HG02981 (cell line): ENCODE data around the gene HDLBP.
A peak's percentile ranks its signal among the peaks of the same experiment; 100 is the strongest.

Experiments used
- ATAC-seq: cut with Tn5 transposase; IDR thresholded peaks from one replicate; pipeline ENCODE4 v1.9.1; 2021; ENCODE audit warnings: mild to moderate bottlenecking, moderate library complexity; ENCODE audit not compliant: unreplicated experiment

The HDLBP gene

GRCh38 chr2:241315093-241315878 lies at the start of gene HDLBP:
TSS of gene HDLBP (minus strand) at chr2:241315672. CDS start at chr2:241266869, 48,803 bp downstream.
- peak; percentile 68 for ATAC-seq

- no peak for ATAC-seq
These were observed 49.3 kb upstream of the HDLBP start for GRCh38 chr2:241364781-241365180.

GRCh38 chr2:241363426-241363825 lies 48.0 kb upstream of the HDLBP start:
- ATAC-seq, result no peak

GRCh38 chr2:241359481-241360045 lies 44.1 kb upstream of the HDLBP start:
- no peak for ATAC-seq

- peak; percentile 28 for ATAC-seq
These were observed 43.0 kb upstream of the HDLBP start for GRCh38 chr2:241358470-241358869.

- no peak for ATAC-seq
These were observed 42.1 kb upstream of the HDLBP start for GRCh38 chr2:241357531-241357930.

- no peak for ATAC-seq
These were observed 41.4 kb upstream of the HDLBP start for GRCh38 chr2:241356871-241357260.

GRCh38 chr2:241355983-241356870 lies 40.8 kb upstream of the HDLBP start, which contains the start of gene FARP2:
TSS of gene FARP2 (plus strand) at chr2:241356285. CDS start at chr2:241373108, 16,823 bp downstream.
- ATAC-seq, result peak; percentile 75

- no peak for ATAC-seq
These were observed 39.5 kb upstream of the HDLBP start for GRCh38 chr2:241354668-241355658.

- ATAC-seq, result no peak
These were observed 36.8 kb upstream of the HDLBP start for GRCh38 chr2:241352227-241352626.

- ATAC-seq, result no peak
These were observed 36.2 kb upstream of the HDLBP start for GRCh38 chr2:241351640-241352031.

- no peak for ATAC-seq
These were observed 35.6 kb upstream of the HDLBP start for GRCh38 chr2:241350878-241351639.

- no peak for ATAC-seq
These were observed 35.0 kb upstream of the HDLBP start for GRCh38 chr2:241350530-241350877.

GRCh38 chr2:241349941-241350340 lies 34.5 kb upstream of the HDLBP start:
- ATAC-seq, result no peak

- no peak for ATAC-seq
These were observed 29.6 kb upstream of the HDLBP start for GRCh38 chr2:241344925-241345651.

- ATAC-seq, result no peak
These were observed 25.2 kb upstream of the HDLBP start for GRCh38 chr2:241340631-241341163.

- ATAC-seq, result no peak
These were observed 24.6 kb upstream of the HDLBP start for GRCh38 chr2:241339839-241340630.

- ATAC-seq, result no peak
These were observed 19.3 kb upstream of the HDLBP start for GRCh38 chr2:241334813-241335212.
